ENCODE data around the gene HSBP1.

HSBP1 gene

GRCh38 chr16:83826146-83826913 is 18.6 kb downstream of the HSBP1 start:
- Mint-ChIP-seq H3K9me3 (no peaks in the 10 kb centered on the region), H3K36me3 (ENCODE audit: low read depth) (no peaks in the 10 kb centered on the region), H3K27ac (no peak overlapping the region), H3K4me3 (no peak overlapping the region), H3K4me1 (no peaks in the 10 kb centered on the region), H3K27me3 (ENCODE audit: low read depth) (peaks cover 17% of the 10 kb centered on the region)
- TF ChIP-seq CTCF (IDR thresholded peaks at IDR 0.05; ENCODE audit: unreplicated experiment in 3 of 3) = peak; percentile 86 to 90 (median 88)

DNA sequence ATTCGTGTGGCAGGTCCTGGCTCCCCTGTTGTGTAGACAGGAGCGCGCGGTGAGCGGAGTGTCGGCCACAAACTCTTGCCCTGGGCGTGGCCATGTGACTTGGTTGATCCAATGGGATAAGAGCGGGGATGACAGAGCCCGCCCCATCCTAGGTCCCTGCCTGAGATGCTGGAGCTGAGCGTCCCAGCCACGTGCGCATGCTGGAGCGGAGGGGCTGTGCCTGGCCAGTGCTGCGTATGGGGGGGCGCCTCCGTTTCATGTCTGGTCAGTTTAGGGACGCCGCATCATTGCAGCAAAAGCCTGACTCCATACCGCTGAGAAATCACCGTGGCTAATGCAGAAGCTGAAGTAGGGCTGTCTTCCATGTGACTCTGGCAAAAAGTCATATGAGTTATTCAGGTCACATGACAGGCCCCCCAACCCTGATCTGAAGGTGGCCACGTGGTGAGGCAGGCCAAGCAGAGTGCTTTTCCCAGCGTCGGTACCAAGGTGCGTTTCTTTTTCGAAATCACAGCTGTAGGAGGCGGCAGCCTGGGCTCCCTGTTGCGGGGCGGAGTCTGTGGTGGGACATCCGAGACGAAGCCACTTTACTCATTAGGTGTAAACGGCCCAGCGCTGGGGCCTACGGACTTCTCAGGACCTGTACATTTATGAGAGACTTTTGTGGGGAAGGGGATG is 22.5 kb downstream of the HSBP1 start:
- Mint-ChIP-seq H3K27ac (no peak overlapping the region), H3K4me3 (no peak overlapping the region), H3K27me3 (ENCODE audit: low read depth) (peaks cover 11% of the 10 kb centered on the region), H3K9me3 (peaks cover 6% of the 10 kb centered on the region), H3K4me1 (no peaks in the 10 kb centered on the region), H3K36me3 (ENCODE audit: low read depth) (no peaks in the 10 kb centered on the region)
- TF ChIP-seq CTCF (IDR thresholded peaks at IDR 0.05; ENCODE audit: unreplicated experiment in 3 of 3) = no peak

DNA sequence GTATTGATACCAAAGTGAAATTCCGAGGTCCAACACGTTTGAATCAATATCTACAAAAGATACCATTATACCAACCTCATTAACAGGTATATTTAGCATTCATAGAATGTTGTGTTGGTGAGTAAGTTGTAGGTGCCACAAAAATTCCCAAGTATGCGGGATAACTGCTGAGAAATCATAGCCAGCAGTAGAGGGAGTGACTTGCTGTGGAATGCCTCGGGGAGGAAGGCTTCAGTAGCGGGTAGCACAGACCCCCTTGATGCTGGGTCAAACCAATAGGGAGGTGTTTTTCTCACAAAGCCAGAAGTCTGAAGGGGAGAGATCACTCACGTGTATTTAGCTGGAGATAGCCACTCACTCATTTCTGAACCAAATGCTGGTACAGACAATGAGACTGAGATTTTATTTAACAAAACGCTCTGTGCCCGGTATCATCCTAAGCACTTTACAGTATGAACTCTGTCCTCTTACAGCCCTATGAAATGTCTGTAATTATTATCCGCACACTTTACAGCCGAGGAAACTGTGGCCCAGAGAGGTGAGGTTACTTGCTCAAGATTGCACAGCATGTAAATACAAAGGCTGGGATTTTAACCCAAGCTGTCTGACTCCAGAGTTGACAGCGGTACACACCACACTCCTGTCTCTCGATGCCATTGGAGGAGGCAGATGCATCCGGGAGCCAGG is 23.1 kb downstream of the HSBP1 start:
- peaks cover 11% of the 10 kb centered on the region for H3K27me3 Mint-ChIP-seq (ENCODE audit: low read depth)
- peaks cover 6% of the 10 kb centered on the region for H3K9me3 Mint-ChIP-seq
- H3K27ac Mint-ChIP-seq = no peak overlapping the region
- H3K4me3 Mint-ChIP-seq = no peak overlapping the region
- H3K4me1 Mint-ChIP-seq = no peaks in the 10 kb centered on the region
- no peaks in the 10 kb centered on the region for H3K36me3 Mint-ChIP-seq (ENCODE audit: low read depth)
- no peak for TF ChIP-seq CTCF (IDR thresholded peaks at IDR 0.05; ENCODE audit: unreplicated experiment in 3 of 3)

- no peaks in the 10 kb centered on the region for H3K36me3 Mint-ChIP-seq (ENCODE audit: low read depth)
- TF ChIP-seq CTCF (IDR thresholded peaks at IDR 0.05; ENCODE audit: unreplicated experiment in 3 of 3) = no peak
- no peak overlapping the region for H3K27ac Mint-ChIP-seq
- peaks cover 11% of the 10 kb centered on the region for H3K27me3 Mint-ChIP-seq (ENCODE audit: low read depth)
- no peak overlapping the region for H3K4me3 Mint-ChIP-seq
- H3K4me1 Mint-ChIP-seq = no peaks in the 10 kb centered on the region
- H3K9me3 Mint-ChIP-seq = peaks cover 6% of the 10 kb centered on the region
Measured at GRCh38 chr16:83831456-83831987, 23.7 kb downstream of the HSBP1 start.

DNA sequence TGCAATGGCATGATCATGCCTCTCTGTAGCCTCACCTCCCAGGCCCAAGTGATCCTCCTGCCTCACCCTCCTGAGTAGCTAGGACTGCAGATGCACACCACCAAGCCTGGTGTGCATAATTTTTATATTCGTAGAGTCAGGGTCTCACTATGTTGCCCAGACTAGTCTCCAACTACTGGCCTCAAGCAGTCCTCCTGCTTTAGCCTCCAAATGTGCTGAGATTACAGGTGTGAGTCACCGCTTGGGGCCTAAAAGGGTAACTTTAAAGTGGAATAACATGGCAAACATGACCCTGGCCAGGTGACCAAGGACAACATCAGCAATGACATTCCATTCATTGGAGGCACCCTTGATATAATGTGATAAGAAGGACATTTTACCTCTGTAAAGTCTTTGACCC is 26.1 kb downstream of the HSBP1 start:
- no peak for TF ChIP-seq CTCF (IDR thresholded peaks at IDR 0.05; ENCODE audit: unreplicated experiment in 3 of 3)
- Mint-ChIP-seq H3K9me3 (peaks cover 6% of the 10 kb centered on the region), H3K27ac (no peak overlapping the region), H3K4me1 (no peaks in the 10 kb centered on the region), H3K27me3 (ENCODE audit: low read depth) (peaks cover 12% of the 10 kb centered on the region), H3K4me3 (no peak overlapping the region), H3K36me3 (ENCODE audit: low read depth) (no peaks in the 10 kb centered on the region)

All from nephron (organoid).